Measurements from ENCODE around the gene RNF187. TPM values are rescaled to one million over a fixed set of nuclear protein-coding genes. Genes with fewer than 3 reads are reported as not detected.

The RNF187 gene
- total RNA-seq, 1 experiment from 2014 or later: 137 TPM

DNA sequence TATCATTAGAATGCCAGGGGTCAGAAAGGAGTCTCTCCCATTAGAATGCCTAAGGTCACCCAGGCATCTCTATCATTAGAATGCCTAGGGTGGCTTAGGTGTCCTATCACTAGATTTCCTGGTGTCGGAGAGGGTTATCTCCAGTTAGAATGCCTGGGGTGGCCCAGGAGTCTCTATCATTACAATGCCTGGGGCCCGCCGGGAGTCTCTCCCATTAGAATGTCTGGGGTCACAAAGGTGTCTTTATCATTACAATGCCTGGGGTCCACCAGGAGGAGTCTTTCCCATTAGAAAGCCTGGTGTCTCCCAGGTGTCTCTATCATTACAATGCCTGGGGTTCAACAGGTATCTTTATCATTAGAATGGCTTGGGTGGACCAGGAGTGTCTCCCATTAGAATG is 56.2 kb downstream of the RNF187 start:
- Histone ChIP-seq H3K27ac (ENCODE audit: low read depth, low read length) (peak overlapping the region; percentile 39; the same call in 1 of the 2 replicates), H3K9me3 (ENCODE audit: control insufficient read depth in 1 of 2, insufficient read depth in 1 of 2, low read depth in 1 of 2, low read length in 2 of 2) (no peaks in the 10 kb centered on the region), H3K79me2 (ENCODE audit: insufficient read depth, low read length) (no peaks in the 10 kb centered on the region), H3K4me2 (ENCODE audit: low read length) (peak overlapping the region; percentile 60), H3K9ac (ENCODE audit: low read length) (peak overlapping the region; percentile 22; the same call in 1 of the 2 replicates), H2AFZ (ENCODE audit: low read depth, low read length, poor library complexity, severe bottlenecking) (no peak overlapping the region), H3K27me3 (ENCODE audit: insufficient read depth, low read length) (no peaks in the 10 kb centered on the region), H3K4me3 (replicated peaks in 1 of 2; ENCODE audit: low read depth in 1 of 2, low read length in 2 of 2) (no peak overlapping the region), H3K36me3 (ENCODE audit: control insufficient read depth in 1 of 2, insufficient read depth in 2 of 2, low read length in 2 of 2) (no peaks in the 10 kb centered on the region), H3K9me2 (ENCODE audit: insufficient read depth) (no peaks in the 10 kb centered on the region), H4K20me1 (ENCODE audit: insufficient read depth) (no peaks in the 10 kb centered on the region), H3K4me1 (ENCODE audit: control insufficient read depth in 1 of 2, insufficient read depth in 2 of 2, low read length in 2 of 2) (peaks cover 13 to 27% of the 10 kb centered on the region in 2 experiments; a peak in 3 of 4 replicates)
- no peak for TF ChIP-seq ZNF274 (IDR thresholded peaks at IDR 0.05; ENCODE audit: low read depth, low read length)
- TF ChIP-seq SRF (IDR thresholded peaks at IDR 0.05; ENCODE audit: low read depth): no peak
- no peak for TF ChIP-seq SIN3A (IDR thresholded peaks at IDR 0.05; ENCODE audit: low read depth)
- no peak for TF ChIP-seq POLR2AphosphoS5 (IDR thresholded peaks at IDR 0.05; ENCODE audit: low read depth, low read length)
- no peak for TF ChIP-seq YY1 (IDR thresholded peaks at IDR 0.05; ENCODE audit: extremely low read depth, insufficient replicate concordance, low read depth, low read length)
- no peak for TF ChIP-seq JUND (IDR thresholded peaks at IDR 0.05)
- no peak for TF ChIP-seq EZH2 (IDR thresholded peaks at IDR 0.05)
- no peak for TF ChIP-seq FOSL1 (IDR thresholded peaks at IDR 0.05; ENCODE audit: low read depth)
- no peak for TF ChIP-seq CBX3 (IDR thresholded peaks at IDR 0.05; ENCODE audit: low read depth)
- TF ChIP-seq, protein P1, sequence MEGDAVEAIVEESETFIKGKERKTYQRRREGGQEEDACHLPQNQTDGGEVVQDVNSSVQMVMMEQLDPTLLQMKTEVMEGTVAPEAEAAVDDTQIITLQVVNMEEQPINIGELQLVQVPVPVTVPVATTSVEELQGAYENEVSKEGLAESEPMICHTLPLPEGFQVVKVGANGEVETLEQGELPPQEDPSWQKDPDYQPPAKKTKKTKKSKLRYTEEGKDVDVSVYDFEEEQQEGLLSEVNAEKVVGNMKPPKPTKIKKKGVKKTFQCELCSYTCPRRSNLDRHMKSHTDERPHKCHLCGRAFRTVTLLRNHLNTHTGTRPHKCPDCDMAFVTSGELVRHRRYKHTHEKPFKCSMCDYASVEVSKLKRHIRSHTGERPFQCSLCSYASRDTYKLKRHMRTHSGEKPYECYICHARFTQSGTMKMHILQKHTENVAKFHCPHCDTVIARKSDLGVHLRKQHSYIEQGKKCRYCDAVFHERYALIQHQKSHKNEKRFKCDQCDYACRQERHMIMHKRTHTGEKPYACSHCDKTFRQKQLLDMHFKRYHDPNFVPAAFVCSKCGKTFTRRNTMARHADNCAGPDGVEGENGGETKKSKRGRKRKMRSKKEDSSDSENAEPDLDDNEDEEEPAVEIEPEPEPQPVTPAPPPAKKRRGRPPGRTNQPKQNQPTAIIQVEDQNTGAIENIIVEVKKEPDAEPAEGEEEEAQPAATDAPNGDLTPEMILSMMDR (IDR thresholded peaks at IDR 0.05 in 2 of 3, conservative IDR thresholded peaks at IDR 0.05 in 1 of 3; ENCODE audit: borderline replicate concordance in 1 of 3, insufficient read depth in 1 of 3, low read depth in 2 of 3, low read length in 2 of 3): no peak
- TF ChIP-seq, protein P2, sequence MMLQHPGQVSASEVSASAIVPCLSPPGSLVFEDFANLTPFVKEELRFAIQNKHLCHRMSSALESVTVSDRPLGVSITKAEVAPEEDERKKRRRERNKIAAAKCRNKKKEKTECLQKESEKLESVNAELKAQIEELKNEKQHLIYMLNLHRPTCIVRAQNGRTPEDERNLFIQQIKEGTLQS (IDR thresholded peaks at IDR 0.05): no peak
- no peak for TF ChIP-seq ZFX (IDR thresholded peaks at IDR 0.05)
- no peak for TF ChIP-seq POLR2A (IDR thresholded peaks at IDR 0.05; ENCODE audit: borderline replicate concordance, extremely low read depth, insufficient read depth, insufficient read length)
- no peak for TF ChIP-seq TCF7L2 (IDR thresholded peaks at IDR 0.05; ENCODE audit: borderline replicate concordance, extremely low read depth, insufficient read depth, insufficient read length)
- no peak for TF ChIP-seq ELF1 (IDR thresholded peaks at IDR 0.05; ENCODE audit: borderline replicate concordance, low read depth)
- no peak for TF ChIP-seq SP1 (IDR thresholded peaks at IDR 0.05; ENCODE audit: low read depth)
- TF ChIP-seq, protein P3, sequence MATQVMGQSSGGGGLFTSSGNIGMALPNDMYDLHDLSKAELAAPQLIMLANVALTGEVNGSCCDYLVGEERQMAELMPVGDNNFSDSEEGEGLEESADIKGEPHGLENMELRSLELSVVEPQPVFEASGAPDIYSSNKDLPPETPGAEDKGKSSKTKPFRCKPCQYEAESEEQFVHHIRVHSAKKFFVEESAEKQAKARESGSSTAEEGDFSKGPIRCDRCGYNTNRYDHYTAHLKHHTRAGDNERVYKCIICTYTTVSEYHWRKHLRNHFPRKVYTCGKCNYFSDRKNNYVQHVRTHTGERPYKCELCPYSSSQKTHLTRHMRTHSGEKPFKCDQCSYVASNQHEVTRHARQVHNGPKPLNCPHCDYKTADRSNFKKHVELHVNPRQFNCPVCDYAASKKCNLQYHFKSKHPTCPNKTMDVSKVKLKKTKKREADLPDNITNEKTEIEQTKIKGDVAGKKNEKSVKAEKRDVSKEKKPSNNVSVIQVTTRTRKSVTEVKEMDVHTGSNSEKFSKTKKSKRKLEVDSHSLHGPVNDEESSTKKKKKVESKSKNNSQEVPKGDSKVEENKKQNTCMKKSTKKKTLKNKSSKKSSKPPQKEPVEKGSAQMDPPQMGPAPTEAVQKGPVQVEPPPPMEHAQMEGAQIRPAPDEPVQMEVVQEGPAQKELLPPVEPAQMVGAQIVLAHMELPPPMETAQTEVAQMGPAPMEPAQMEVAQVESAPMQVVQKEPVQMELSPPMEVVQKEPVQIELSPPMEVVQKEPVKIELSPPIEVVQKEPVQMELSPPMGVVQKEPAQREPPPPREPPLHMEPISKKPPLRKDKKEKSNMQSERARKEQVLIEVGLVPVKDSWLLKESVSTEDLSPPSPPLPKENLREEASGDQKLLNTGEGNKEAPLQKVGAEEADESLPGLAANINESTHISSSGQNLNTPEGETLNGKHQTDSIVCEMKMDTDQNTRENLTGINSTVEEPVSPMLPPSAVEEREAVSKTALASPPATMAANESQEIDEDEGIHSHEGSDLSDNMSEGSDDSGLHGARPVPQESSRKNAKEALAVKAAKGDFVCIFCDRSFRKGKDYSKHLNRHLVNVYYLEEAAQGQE (IDR thresholded peaks at IDR 0.05; ENCODE audit: low read depth): no peak
- TF ChIP-seq EGR1 (IDR thresholded peaks at IDR 0.05; ENCODE audit: low read depth): no peak
- TF ChIP-seq, protein P4, sequence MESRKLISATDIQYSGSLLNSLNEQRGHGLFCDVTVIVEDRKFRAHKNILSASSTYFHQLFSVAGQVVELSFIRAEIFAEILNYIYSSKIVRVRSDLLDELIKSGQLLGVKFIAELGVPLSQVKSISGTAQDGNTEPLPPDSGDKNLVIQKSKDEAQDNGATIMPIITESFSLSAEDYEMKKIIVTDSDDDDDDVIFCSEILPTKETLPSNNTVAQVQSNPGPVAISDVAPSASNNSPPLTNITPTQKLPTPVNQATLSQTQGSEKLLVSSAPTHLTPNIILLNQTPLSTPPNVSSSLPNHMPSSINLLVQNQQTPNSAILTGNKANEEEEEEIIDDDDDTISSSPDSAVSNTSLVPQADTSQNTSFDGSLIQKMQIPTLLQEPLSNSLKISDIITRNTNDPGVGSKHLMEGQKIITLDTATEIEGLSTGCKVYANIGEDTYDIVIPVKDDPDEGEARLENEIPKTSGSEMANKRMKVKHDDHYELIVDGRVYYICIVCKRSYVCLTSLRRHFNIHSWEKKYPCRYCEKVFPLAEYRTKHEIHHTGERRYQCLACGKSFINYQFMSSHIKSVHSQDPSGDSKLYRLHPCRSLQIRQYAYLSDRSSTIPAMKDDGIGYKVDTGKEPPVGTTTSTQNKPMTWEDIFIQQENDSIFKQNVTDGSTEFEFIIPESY (IDR thresholded peaks at IDR 0.05; ENCODE audit: extremely low read depth, insufficient replicate concordance, low read length): no peak
- BruUV-seq (replicated peaks): no TSS peak
- DNase-seq (ENCODE audit: low read depth, low spot score) (no peak), ATAC-seq (no peak)
- intact Hi-C loops (cut with micrococcal nuclease): no loop called here
- CTCF ChIA-PET: no interaction called here
- RAD21 ChIA-PET (ENCODE audit: low non-redundant PET in 1 of 2, low total read pairs in 2 of 2, uncharacterized antibody in 2 of 2, unreplicated experiment in 2 of 2): no interaction called here
- POLR2A ChIA-PET: no interaction called here

Data from HCT116 (cell line).